H1 (cell line): ENCODE measurements around the gene MYL11. TPM values are rescaled to one million over a fixed set of nuclear protein-coding genes. Genes with fewer than 3 reads are reported as not detected.

Experiments
- CBX5 ChIP-seq: fragments of 300-800, 300-1000 bp; sonication (generic); IDR thresholded peaks from 2 replicates; pipeline ENCODE4 v1.7.1; 2016; ENCODE audit warnings: antibody characterized with exemption, low read length, low read depth
- TAF1 ChIP-seq: IDR thresholded peaks from 2 replicates; pipeline ENCODE4 v1.6.1; 2011; ENCODE audit warnings: mild to moderate bottlenecking, low read depth, low read length
- TAF7 ChIP-seq: optimal IDR thresholded peaks from 2 replicates; pipeline ENCODE3; 2011; ENCODE audit warnings: low read depth, mild to moderate bottlenecking, inconsistent platforms, low read length, moderate library complexity, borderline replicate concordance
- TEAD4 ChIP-seq: IDR thresholded peaks from 2 replicates; pipeline ENCODE4 v1.6.1; 2012; ENCODE audit warnings: low read depth, low read length, inconsistent platforms, mixed read lengths
- polyA plus RNA-seq, 7 experiments: library from polyadenylated mRNA; depleted of rRNA in 3 of 7; stranded (reverse) in 5 of 7; unstranded in 2 of 7; fragments of >200 nt in 5 of 7; fragments of 200-250 nt in 2 of 7; gene quantifications; 1 replicate in 5 of 7; 2 replicates in 1 of 7; 4 replicates in 1 of 7; pipeline versions ENCODE4 v1.2.1 to v1.2.3, GENCODE V29; 2011 to 2013; ENCODE audit warnings: missing spikeins in 2 of 7, mixed read lengths in 2 of 7
- total RNA-seq: library from RNA; stranded (reverse); fragmentation: NEBNext Ultra II Directional; extraction: Animal tissue kit (Norgen Biotek cat#: 25700); gene quantifications from 2 replicates; pipeline ENCODE4 v1.2.1, GENCODE V29; 2021
- TF ChIP-seq, protein P1 (sequence below): fragments of 300-600 bp; sonication (generic); IDR thresholded peaks from 2 replicates; pipeline ENCODE4 v1.7.1; 2012; ENCODE audit warnings: low read length, moderate library complexity, mild to moderate bottlenecking, inconsistent platforms; ENCODE audit not compliant: insufficient replicate concordance

Gene MYL11
- total and polyA plus RNA-seq, 2 of the 8 experiments (the other 6 are each of a cell fraction or from before 2014, with no cell fraction given) = 1.2 to 1.4 TPM

- TF ChIP-seq, protein P1, sequence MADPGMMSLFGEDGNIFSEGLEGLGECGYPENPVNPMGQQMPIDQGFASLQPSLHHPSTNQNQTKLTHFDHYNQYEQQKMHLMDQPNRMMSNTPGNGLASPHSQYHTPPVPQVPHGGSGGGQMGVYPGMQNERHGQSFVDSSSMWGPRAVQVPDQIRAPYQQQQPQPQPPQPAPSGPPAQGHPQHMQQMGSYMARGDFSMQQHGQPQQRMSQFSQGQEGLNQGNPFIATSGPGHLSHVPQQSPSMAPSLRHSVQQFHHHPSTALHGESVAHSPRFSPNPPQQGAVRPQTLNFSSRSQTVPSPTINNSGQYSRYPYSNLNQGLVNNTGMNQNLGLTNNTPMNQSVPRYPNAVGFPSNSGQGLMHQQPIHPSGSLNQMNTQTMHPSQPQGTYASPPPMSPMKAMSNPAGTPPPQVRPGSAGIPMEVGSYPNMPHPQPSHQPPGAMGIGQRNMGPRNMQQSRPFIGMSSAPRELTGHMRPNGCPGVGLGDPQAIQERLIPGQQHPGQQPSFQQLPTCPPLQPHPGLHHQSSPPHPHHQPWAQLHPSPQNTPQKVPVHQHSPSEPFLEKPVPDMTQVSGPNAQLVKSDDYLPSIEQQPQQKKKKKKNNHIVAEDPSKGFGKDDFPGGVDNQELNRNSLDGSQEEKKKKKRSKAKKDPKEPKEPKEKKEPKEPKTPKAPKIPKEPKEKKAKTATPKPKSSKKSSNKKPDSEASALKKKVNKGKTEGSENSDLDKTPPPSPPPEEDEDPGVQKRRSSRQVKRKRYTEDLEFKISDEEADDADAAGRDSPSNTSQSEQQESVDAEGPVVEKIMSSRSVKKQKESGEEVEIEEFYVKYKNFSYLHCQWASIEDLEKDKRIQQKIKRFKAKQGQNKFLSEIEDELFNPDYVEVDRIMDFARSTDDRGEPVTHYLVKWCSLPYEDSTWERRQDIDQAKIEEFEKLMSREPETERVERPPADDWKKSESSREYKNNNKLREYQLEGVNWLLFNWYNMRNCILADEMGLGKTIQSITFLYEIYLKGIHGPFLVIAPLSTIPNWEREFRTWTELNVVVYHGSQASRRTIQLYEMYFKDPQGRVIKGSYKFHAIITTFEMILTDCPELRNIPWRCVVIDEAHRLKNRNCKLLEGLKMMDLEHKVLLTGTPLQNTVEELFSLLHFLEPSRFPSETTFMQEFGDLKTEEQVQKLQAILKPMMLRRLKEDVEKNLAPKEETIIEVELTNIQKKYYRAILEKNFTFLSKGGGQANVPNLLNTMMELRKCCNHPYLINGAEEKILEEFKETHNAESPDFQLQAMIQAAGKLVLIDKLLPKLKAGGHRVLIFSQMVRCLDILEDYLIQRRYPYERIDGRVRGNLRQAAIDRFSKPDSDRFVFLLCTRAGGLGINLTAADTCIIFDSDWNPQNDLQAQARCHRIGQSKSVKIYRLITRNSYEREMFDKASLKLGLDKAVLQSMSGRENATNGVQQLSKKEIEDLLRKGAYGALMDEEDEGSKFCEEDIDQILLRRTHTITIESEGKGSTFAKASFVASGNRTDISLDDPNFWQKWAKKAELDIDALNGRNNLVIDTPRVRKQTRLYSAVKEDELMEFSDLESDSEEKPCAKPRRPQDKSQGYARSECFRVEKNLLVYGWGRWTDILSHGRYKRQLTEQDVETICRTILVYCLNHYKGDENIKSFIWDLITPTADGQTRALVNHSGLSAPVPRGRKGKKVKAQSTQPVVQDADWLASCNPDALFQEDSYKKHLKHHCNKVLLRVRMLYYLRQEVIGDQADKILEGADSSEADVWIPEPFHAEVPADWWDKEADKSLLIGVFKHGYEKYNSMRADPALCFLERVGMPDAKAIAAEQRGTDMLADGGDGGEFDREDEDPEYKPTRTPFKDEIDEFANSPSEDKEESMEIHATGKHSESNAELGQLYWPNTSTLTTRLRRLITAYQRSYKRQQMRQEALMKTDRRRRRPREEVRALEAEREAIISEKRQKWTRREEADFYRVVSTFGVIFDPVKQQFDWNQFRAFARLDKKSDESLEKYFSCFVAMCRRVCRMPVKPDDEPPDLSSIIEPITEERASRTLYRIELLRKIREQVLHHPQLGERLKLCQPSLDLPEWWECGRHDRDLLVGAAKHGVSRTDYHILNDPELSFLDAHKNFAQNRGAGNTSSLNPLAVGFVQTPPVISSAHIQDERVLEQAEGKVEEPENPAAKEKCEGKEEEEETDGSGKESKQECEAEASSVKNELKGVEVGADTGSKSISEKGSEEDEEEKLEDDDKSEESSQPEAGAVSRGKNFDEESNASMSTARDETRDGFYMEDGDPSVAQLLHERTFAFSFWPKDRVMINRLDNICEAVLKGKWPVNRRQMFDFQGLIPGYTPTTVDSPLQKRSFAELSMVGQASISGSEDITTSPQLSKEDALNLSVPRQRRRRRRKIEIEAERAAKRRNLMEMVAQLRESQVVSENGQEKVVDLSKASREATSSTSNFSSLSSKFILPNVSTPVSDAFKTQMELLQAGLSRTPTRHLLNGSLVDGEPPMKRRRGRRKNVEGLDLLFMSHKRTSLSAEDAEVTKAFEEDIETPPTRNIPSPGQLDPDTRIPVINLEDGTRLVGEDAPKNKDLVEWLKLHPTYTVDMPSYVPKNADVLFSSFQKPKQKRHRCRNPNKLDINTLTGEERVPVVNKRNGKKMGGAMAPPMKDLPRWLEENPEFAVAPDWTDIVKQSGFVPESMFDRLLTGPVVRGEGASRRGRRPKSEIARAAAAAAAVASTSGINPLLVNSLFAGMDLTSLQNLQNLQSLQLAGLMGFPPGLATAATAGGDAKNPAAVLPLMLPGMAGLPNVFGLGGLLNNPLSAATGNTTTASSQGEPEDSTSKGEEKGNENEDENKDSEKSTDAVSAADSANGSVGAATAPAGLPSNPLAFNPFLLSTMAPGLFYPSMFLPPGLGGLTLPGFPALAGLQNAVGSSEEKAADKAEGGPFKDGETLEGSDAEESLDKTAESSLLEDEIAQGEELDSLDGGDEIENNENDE = no peak
- TF ChIP-seq TAF7 (no peak), CBX5 (no peak), TEAD4 (no peak), TAF1 (no peak)
- TF ChIP-seq, all 59 proteins: peak for 0
Measured at GRCh38 chr16:30380072-30380802, 5.6 kb downstream of the MYL11 start (continued).
